ENCODE measurements around the gene B3GAT3. TPM values are rescaled to one million over a fixed set of nuclear protein-coding genes. Genes with fewer than 3 reads are reported as not detected.
A peak's percentile ranks its signal among the peaks of the same experiment; 100 is the strongest.

The B3GAT3 gene
- total RNA-seq, 1 donor from 2014 or later = 48.9 TPM

DNA sequence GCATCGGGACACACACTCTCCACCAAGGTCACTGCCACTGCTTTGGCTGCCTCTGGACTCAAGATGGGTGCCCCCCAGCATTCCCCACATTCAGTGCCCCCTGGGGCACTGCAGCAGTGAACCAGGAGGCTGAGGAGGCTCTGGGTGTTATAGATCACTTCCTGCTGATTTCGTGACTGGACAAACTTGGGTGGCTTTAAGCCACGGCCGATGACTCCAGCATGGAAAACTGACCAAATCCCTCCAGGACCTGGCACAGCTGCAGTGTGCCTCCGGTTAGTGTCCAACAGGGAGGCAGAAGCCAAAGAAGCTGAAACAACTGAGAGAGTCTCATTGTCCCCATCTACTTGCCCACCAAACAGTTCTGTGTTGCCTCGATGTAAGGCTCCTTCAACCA lies 25.8 kb upstream of the B3GAT3 start:
- H3K4me1 Mint-ChIP-seq (ENCODE audit: low read depth) = peaks cover 14% of the 10 kb centered on the region
- H3K27ac Mint-ChIP-seq = no peak overlapping the region
- no peaks in the 10 kb centered on the region for H3K9me3 Mint-ChIP-seq (ENCODE audit: low read depth)
- TF ChIP-seq CTCF (IDR thresholded peaks at IDR 0.05; ENCODE audit: unreplicated experiment) = no peak
- H3K27me3 Mint-ChIP-seq = no peaks in the 10 kb centered on the region
- no peak for DNase-seq (ENCODE audit: low spot score, unreplicated experiment)
- H3K36me3 Mint-ChIP-seq (ENCODE audit: insufficient read depth) = peaks cover 2% of the 10 kb centered on the region
- H3K4me3 Mint-ChIP-seq (ENCODE audit: low read depth) = no peak overlapping the region

GRCh38 chr11:62646825-62647608 lies 25.2 kb upstream of the B3GAT3 start:
- Mint-ChIP-seq H3K27me3 (no peaks in the 10 kb centered on the region), H3K4me3 (ENCODE audit: low read depth) (peak overlapping the region; percentile 98), H3K27ac (peak overlapping the region; percentile 98), H3K9me3 (ENCODE audit: low read depth) (no peaks in the 10 kb centered on the region), H3K4me1 (ENCODE audit: low read depth) (peaks cover 10% of the 10 kb centered on the region), H3K36me3 (ENCODE audit: insufficient read depth) (peaks cover 2% of the 10 kb centered on the region)
- DNase-seq (ENCODE audit: low spot score, unreplicated experiment) = no peak
- no peak for TF ChIP-seq CTCF (IDR thresholded peaks at IDR 0.05; ENCODE audit: unreplicated experiment)

DNA sequence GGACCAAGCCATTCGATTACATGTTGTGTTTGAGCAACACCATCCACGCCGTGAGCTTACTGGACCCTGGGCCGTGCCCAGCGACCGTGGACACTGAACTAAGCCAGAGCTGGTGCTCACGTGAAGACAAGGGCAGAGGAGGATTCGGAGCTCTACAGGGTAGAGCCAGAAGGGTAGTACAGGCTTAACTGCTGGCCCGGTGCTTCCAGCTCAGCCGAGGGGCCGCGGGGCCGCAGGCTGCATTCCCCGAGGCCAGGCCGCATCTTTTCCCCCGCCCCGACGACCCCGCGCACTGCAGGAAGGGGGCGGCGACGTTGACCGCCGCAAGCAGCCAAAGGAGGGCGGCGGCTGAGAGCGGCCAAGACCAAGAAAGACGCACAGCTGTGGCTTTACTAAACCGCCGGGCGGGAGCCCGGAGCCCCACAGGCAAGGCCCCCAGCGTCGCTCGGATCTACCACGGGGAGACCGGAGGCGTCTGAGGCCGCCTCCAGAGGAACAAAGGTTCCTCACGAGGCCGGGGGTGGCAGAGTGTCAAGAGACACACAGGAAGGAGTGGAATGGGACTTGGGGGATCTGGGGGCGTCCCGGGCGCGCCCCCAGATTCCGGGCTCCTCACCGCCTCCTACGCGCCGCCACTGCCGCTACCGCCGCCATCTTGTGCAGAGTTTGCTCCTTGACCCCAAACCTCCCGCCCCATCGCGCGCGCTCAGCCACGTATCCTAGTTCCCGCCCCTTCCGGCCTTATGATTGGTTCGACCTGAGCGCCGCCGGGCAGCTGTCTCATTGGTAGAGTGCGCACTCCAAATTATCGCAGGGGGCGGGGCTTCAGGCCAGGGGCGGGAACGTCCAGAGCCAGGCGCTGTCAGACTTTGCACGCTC lies 24.4 kb upstream of the B3GAT3 start, which contains the start of gene GANAB:
Gene GANAB (minus strand): TSS at position 668 of the 879 bp plus-strand sequence. CDS start 14 bp downstream, at position 654.
- Mint-ChIP-seq H3K4me1 (ENCODE audit: low read depth) (peaks cover 10% of the 10 kb centered on the region), H3K4me3 (ENCODE audit: low read depth) (peak within 1 kb of the TSS; percentile 98), H3K27me3 (no peaks in the 10 kb centered on the region), H3K9me3 (ENCODE audit: low read depth) (no peaks in the 10 kb centered on the region), H3K36me3 (ENCODE audit: insufficient read depth) (peaks cover 2% of the 10 kb centered on the region), H3K27ac (peak within 1 kb of the TSS; percentile 98)
- DNase-seq (ENCODE audit: low spot score, unreplicated experiment) = peak; percentile 95
- TF ChIP-seq CTCF (IDR thresholded peaks at IDR 0.05; ENCODE audit: unreplicated experiment) = no peak

- TF ChIP-seq CTCF (IDR thresholded peaks at IDR 0.05; ENCODE audit: unreplicated experiment) = no peak
- Mint-ChIP-seq H3K36me3 (ENCODE audit: insufficient read depth) (peaks cover 2% of the 10 kb centered on the region), H3K4me1 (ENCODE audit: low read depth) (peaks cover 12% of the 10 kb centered on the region), H3K9me3 (ENCODE audit: low read depth) (no peaks in the 10 kb centered on the region), H3K27me3 (no peaks in the 10 kb centered on the region), H3K27ac (peak overlapping the region; percentile 98), H3K4me3 (ENCODE audit: low read depth) (peak overlapping the region; percentile 98)
- no peak for DNase-seq (ENCODE audit: low spot score, unreplicated experiment)
These were observed 23.8 kb upstream of the B3GAT3 start for GRCh38 chr11:62645671-62645945.

DNA sequence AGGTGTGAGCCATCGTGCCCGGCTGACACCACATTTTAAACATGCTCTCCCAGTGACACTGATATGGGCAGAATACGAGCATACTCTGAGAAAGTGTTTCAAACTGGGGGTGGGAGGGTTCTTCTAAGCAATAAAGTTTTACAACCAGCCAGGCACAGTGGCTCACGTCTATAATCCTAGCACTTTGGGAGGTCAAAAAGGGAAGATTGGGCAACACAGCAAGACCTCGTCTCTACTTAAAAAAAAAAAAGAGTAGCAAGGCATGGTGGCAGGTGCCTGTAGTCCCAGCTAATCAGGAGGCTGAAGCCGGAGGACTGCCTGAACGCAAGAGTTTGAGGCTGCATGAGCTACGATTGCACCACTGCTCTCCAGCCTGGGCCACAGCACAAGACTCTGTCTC lies 22.4 kb upstream of the B3GAT3 start:
- H3K27me3 Mint-ChIP-seq = no peaks in the 10 kb centered on the region
- peaks cover 15% of the 10 kb centered on the region for H3K4me1 Mint-ChIP-seq (ENCODE audit: low read depth)
- no peak overlapping the region for H3K27ac Mint-ChIP-seq
- H3K4me3 Mint-ChIP-seq (ENCODE audit: low read depth) = peak overlapping the region; percentile 35
- no peak for DNase-seq (ENCODE audit: low spot score, unreplicated experiment)
- no peaks in the 10 kb centered on the region for H3K9me3 Mint-ChIP-seq (ENCODE audit: low read depth)
- peaks cover 7% of the 10 kb centered on the region for H3K36me3 Mint-ChIP-seq (ENCODE audit: insufficient read depth)
- no peak for TF ChIP-seq CTCF (IDR thresholded peaks at IDR 0.05; ENCODE audit: unreplicated experiment)
